HEK293 (cell line): ENCODE measurements around the gene BORCS6.

Source experiments
- ATF2 ChIP-seq: fragments of 450-650 bp; formaldehyde crosslinking; IDR thresholded peaks from 2 replicates; pipeline ENCODE4 v1.5.1; 2016; ENCODE audit warnings: missing biosample characterization, missing genetic modification characterization, low read depth
- HIC1 ChIP-seq: fragments of 450-650 bp; formaldehyde crosslinking; IDR thresholded peaks from 2 replicates; pipeline ENCODE4 v1.5.1; 2016; ENCODE audit warnings: missing biosample characterization, missing genetic modification characterization
- HOXC10 ChIP-seq: sonication (generic); formaldehyde crosslinking; IDR thresholded peaks from 2 replicates; pipeline ENCODE4 v1.8.1; 2023; ENCODE audit warnings: mild to moderate bottlenecking, missing genetic modification reagents
- PRDM6 ChIP-seq: fragments of 450-650 bp; formaldehyde crosslinking; IDR thresholded peaks from 2 replicates; pipeline ENCODE4 v1.5.1; 2017; ENCODE audit warnings: missing biosample characterization, missing genetic modification characterization
- SCRT1 ChIP-seq: fragments of 450-650 bp; formaldehyde crosslinking; IDR thresholded peaks from 2 replicates; pipeline ENCODE4 v1.5.1; 2016; ENCODE audit warnings: missing biosample characterization, missing genetic modification characterization, borderline replicate concordance
- SETDB1 ChIP-seq: IDR thresholded peaks from one replicate; pipeline ENCODE4 v1.6.1; 2017; ENCODE audit warnings: mild to moderate bottlenecking, low read length, moderate library complexity, mixed read lengths; ENCODE audit not compliant: insufficient read length
- TSHZ1 ChIP-seq: fragments of 450-650 bp; formaldehyde crosslinking; IDR thresholded peaks from 2 replicates; pipeline ENCODE4 v1.5.1; 2016; ENCODE audit warnings: missing biosample characterization, missing genetic modification characterization, borderline replicate concordance
- ZBTB21 ChIP-seq: fragments of 450-650 bp; formaldehyde crosslinking; IDR thresholded peaks from 2 replicates; pipeline ENCODE4 v1.5.1; 2017; ENCODE audit warnings: missing biosample characterization, missing genetic modification characterization
- ZBTB26 ChIP-seq: fragments of 450-650 bp; formaldehyde crosslinking; optimal IDR thresholded peaks from 2 replicates; pipeline ENCODE3; 2016; ENCODE audit warnings: missing biosample characterization, mild to moderate bottlenecking, missing genetic modification characterization
- ZBTB44 ChIP-seq: fragments of 450-650 bp; IDR thresholded peaks from 2 replicates; pipeline ENCODE4 v1.5.1; 2018; ENCODE audit warnings: missing biosample characterization, mild to moderate bottlenecking, missing genetic modification characterization
- ZNF114 ChIP-seq: fragments of 450-650 bp; formaldehyde crosslinking; IDR thresholded peaks from 2 replicates; pipeline ENCODE4 v1.5.0; 2017; ENCODE audit warnings: missing biosample characterization, missing genetic modification characterization
- ZNF132 ChIP-seq: fragments of 450-650 bp; formaldehyde crosslinking; IDR thresholded peaks from 2 replicates; pipeline ENCODE4 v1.5.1; 2017; ENCODE audit warnings: missing biosample characterization, missing genetic modification characterization, borderline replicate concordance
- ZNF174 ChIP-seq: fragments of 450-650 bp; formaldehyde crosslinking; IDR thresholded peaks from 2 replicates; pipeline ENCODE4 v1.5.0; 2017; ENCODE audit warnings: missing biosample characterization, mild to moderate bottlenecking, missing genetic modification characterization
- ZNF221 ChIP-seq: fragments of 450-650 bp; formaldehyde crosslinking; IDR thresholded peaks from 2 replicates; pipeline ENCODE4 v1.5.1; 2017; ENCODE audit warnings: missing biosample characterization, missing genetic modification characterization, borderline replicate concordance
- ZNF26 ChIP-seq: fragments of 450-650 bp; formaldehyde crosslinking; IDR thresholded peaks from 2 replicates; pipeline ENCODE4 v1.5.1; 2016; ENCODE audit warnings: missing biosample characterization, missing genetic modification characterization
- ZNF311 ChIP-seq: fragments of 450-650 bp; formaldehyde crosslinking; IDR thresholded peaks from 2 replicates; pipeline ENCODE4 v1.5.1; 2017; ENCODE audit warnings: missing biosample characterization, missing genetic modification characterization, borderline replicate concordance
- ZNF324 ChIP-seq: fragments of 450-650 bp; formaldehyde crosslinking; IDR thresholded peaks from 2 replicates; pipeline ENCODE4 v1.5.1; 2016; ENCODE audit warnings: missing biosample characterization, missing genetic modification characterization
- ZNF37A ChIP-seq: fragments of 450-650 bp; IDR thresholded peaks from 2 replicates; pipeline ENCODE4 v1.5.1; 2018; ENCODE audit warnings: missing biosample characterization, missing genetic modification characterization
- ZNF48 ChIP-seq: fragments of 450-650 bp; formaldehyde crosslinking; IDR thresholded peaks from 2 replicates; pipeline ENCODE4 v1.5.1; 2016; ENCODE audit warnings: missing biosample characterization, missing genetic modification characterization
- ZNF501 ChIP-seq: fragments of 450-650 bp; formaldehyde crosslinking; IDR thresholded peaks from 2 replicates; pipeline ENCODE4 v1.5.1; 2016; ENCODE audit warnings: missing biosample characterization, missing genetic modification characterization
- ZNF514 ChIP-seq: fragments of 450-650 bp; formaldehyde crosslinking; IDR thresholded peaks from 2 replicates; pipeline ENCODE4 v1.5.1; 2016; ENCODE audit warnings: missing biosample characterization, missing genetic modification characterization
- ZNF645 ChIP-seq: fragments of 450-650 bp; formaldehyde crosslinking; IDR thresholded peaks from 2 replicates; pipeline ENCODE4; 2016; ENCODE audit warnings: missing biosample characterization, missing genetic modification characterization
- ZNF747 ChIP-seq: fragments of 450-650 bp; formaldehyde crosslinking; IDR thresholded peaks from 2 replicates; pipeline ENCODE4 v1.5.1; 2016; ENCODE audit warnings: missing biosample characterization, missing genetic modification characterization
- ZNF785 ChIP-seq: fragments of 450-650 bp; formaldehyde crosslinking; IDR thresholded peaks from 2 replicates; pipeline ENCODE4 v1.5.1; 2016; ENCODE audit warnings: missing biosample characterization, missing genetic modification characterization
- ZXDB ChIP-seq: fragments of 450-650 bp; formaldehyde crosslinking; IDR thresholded peaks from 2 replicates; pipeline ENCODE4 v1.5.1; 2016; ENCODE audit warnings: missing biosample characterization, missing genetic modification characterization

The BORCS6 gene

GRCh38 chr17:8153957-8154607, 35.9 kb downstream of the BORCS6 start (continued):
- TF ChIP-seq ATF2 (tag by site-specific recombination) = peak; percentile 76
- TF ChIP-seq ZBTB26 (tag by site-specific recombination) = peak; percentile 33
- TF ChIP-seq ZNF174 = no peak
- no peak for TF ChIP-seq ZNF747
- no peak for TF ChIP-seq ZNF48 (tag by site-specific recombination)
- no peak for TF ChIP-seq ZNF785 (tag by site-specific recombination)
- TF ChIP-seq ZNF501 (tag by site-specific recombination) = peak; percentile 45; the same call in 1 of the 2 replicates
- no peak for TF ChIP-seq ZNF514 (tag by site-specific recombination)
- peak; percentile 96 for TF ChIP-seq HIC1 (tag by site-specific recombination)
- TF ChIP-seq ZNF37A (tag by site-specific recombination) = no peak
- no peak for TF ChIP-seq ZNF114 (tag by site-specific recombination)
- peak; percentile 64 for TF ChIP-seq ZXDB (tag by site-specific recombination)
- peak; percentile 66 for TF ChIP-seq ZBTB44 (tag by site-specific recombination)
- no peak for TF ChIP-seq ZNF645 (tag by site-specific recombination)
- TF ChIP-seq ZNF311 (tag by site-specific recombination) = no peak
- no peak for TF ChIP-seq ZNF132 (tag by site-specific recombination)
- peak; percentile 97 for TF ChIP-seq ZBTB21 (tag by site-specific recombination)
- TF ChIP-seq ZNF26 = no peak
- TF ChIP-seq SCRT1 (tag by site-specific recombination) = no peak
- no peak for TF ChIP-seq HOXC10
- TF ChIP-seq ZNF324 (tag by site-specific recombination) = no peak; the same call in none of the 2 replicates
- no peak for TF ChIP-seq PRDM6
- no peak for TF ChIP-seq ZNF221 (tag by site-specific recombination)
- no peak for TF ChIP-seq SETDB1
- TF ChIP-seq TSHZ1 (tag by site-specific recombination) = 0 out of 2 replicates have a peak, but pooled peaks have one; percentile 18
